ENCODE measurements around the gene CLEC1A.

GRCh38 chr12:10126413-10126812, 27.6 kb upstream of the CLEC1A start:
- TF ChIP-seq CTCF (IDR thresholded peaks at IDR 0.05): no peak
- TF ChIP-seq POLR2A (IDR thresholded peaks at IDR 0.05): no peak
